ENCODE measurements around the gene BLM. TPM values are rescaled to one million over a fixed set of nuclear protein-coding genes. Genes with fewer than 3 reads are reported as not detected.

The BLM gene
- total and polyA plus RNA-seq, 2 donors (not counting 1 experiment from before 2014, with no cell fraction given), result 1.5 to 1.7 TPM

DNA sequence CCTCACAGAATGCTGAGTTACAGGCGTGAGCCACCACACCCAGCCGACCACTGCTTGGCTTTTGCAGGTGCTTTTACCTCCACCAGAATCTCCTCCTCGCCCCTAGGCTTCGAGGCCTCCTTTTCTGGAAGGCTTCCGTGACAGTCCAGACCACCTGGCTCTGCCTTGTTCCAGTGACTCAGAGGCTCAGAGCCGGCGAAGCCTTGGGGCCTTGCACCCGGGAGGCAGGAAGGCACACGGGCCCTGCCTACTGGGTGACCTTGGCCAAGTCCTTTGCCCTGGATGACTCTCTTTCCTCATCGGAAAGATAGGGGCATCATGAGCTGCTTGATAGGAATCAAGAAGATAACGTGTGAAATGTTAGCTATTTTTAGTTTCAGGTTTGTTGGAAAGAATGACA is 119.9 kb downstream of the BLM start:
- Histone ChIP-seq H3K9me3 (ENCODE audit: control insufficient read depth, insufficient read depth, low read depth, low read length) (no peaks in the 10 kb centered on the region), H2AFZ (ENCODE audit: low read length) (no peak overlapping the region), H3K4me3 (replicated peaks in 1 of 4; ENCODE audit: control extremely low read depth in 1 of 4, insufficient read depth in 1 of 4, low read depth in 3 of 4, low read length in 4 of 4) (no peak overlapping the region), H3K4me2 (ENCODE audit: extremely low read depth, insufficient read depth, low read length) (no peak overlapping the region), H3K9ac (ENCODE audit: insufficient read depth, low read length) (no peak overlapping the region), H4K20me1 (ENCODE audit: control insufficient read depth, extremely low read depth, insufficient read depth, low read length) (no peaks in the 10 kb centered on the region), H3K36me3 (ENCODE audit: control insufficient read depth, insufficient read depth, low read length) (no peaks in the 10 kb centered on the region), H3K27me3 (ENCODE audit: control insufficient read depth, insufficient read depth, low read length) (no peaks in the 10 kb centered on the region), H3K27ac (ENCODE audit: insufficient read depth, low read length) (no peak overlapping the region), H3K4me1 (ENCODE audit: control insufficient read depth, extremely low read depth, insufficient read depth, low read length) (peaks cover 2% of the 10 kb centered on the region), H3K79me2 (ENCODE audit: control insufficient read depth, insufficient read depth, low read length) (no peaks in the 10 kb centered on the region)
- TF ChIP-seq EZH2 (IDR thresholded peaks at IDR 0.05; ENCODE audit: low read length, missing control alignments), result no peak
- TF ChIP-seq, protein P1, sequence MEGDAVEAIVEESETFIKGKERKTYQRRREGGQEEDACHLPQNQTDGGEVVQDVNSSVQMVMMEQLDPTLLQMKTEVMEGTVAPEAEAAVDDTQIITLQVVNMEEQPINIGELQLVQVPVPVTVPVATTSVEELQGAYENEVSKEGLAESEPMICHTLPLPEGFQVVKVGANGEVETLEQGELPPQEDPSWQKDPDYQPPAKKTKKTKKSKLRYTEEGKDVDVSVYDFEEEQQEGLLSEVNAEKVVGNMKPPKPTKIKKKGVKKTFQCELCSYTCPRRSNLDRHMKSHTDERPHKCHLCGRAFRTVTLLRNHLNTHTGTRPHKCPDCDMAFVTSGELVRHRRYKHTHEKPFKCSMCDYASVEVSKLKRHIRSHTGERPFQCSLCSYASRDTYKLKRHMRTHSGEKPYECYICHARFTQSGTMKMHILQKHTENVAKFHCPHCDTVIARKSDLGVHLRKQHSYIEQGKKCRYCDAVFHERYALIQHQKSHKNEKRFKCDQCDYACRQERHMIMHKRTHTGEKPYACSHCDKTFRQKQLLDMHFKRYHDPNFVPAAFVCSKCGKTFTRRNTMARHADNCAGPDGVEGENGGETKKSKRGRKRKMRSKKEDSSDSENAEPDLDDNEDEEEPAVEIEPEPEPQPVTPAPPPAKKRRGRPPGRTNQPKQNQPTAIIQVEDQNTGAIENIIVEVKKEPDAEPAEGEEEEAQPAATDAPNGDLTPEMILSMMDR (conservative IDR thresholded peaks at IDR 0.05 in 1 of 2, IDR thresholded peaks at IDR 0.05 in 1 of 2; ENCODE audit: low read depth in 1 of 2, low read length in 2 of 2), result no peak
- DNase-seq (ENCODE audit: low read depth in 2 of 2), result no peak

GRCh38 chr15:90838139-90838538 is 121.0 kb downstream of the BLM start:
- Histone ChIP-seq H3K4me3 (replicated peaks in 1 of 4; ENCODE audit: control extremely low read depth in 1 of 4, insufficient read depth in 1 of 4, low read depth in 3 of 4, low read length in 4 of 4) (no peak overlapping the region), H3K27ac (ENCODE audit: insufficient read depth, low read length) (no peak overlapping the region), H2AFZ (ENCODE audit: low read length) (no peak overlapping the region), H3K4me2 (ENCODE audit: extremely low read depth, insufficient read depth, low read length) (no peak overlapping the region), H3K4me1 (ENCODE audit: control insufficient read depth, extremely low read depth, insufficient read depth, low read length) (peaks cover 2% of the 10 kb centered on the region), H3K9ac (ENCODE audit: insufficient read depth, low read length) (no peak overlapping the region), H3K9me3 (ENCODE audit: control insufficient read depth, insufficient read depth, low read depth, low read length) (no peaks in the 10 kb centered on the region), H4K20me1 (ENCODE audit: control insufficient read depth, extremely low read depth, insufficient read depth, low read length) (no peaks in the 10 kb centered on the region), H3K36me3 (ENCODE audit: control insufficient read depth, insufficient read depth, low read length) (no peaks in the 10 kb centered on the region), H3K79me2 (ENCODE audit: control insufficient read depth, insufficient read depth, low read length) (no peaks in the 10 kb centered on the region), H3K27me3 (ENCODE audit: control insufficient read depth, insufficient read depth, low read length) (no peaks in the 10 kb centered on the region)
- no peak for DNase-seq (ENCODE audit: low read depth in 2 of 2)
- TF ChIP-seq, protein P1 (conservative IDR thresholded peaks at IDR 0.05 in 1 of 2, IDR thresholded peaks at IDR 0.05 in 1 of 2; ENCODE audit: low read depth in 1 of 2, low read length in 2 of 2), result no peak

DNA sequence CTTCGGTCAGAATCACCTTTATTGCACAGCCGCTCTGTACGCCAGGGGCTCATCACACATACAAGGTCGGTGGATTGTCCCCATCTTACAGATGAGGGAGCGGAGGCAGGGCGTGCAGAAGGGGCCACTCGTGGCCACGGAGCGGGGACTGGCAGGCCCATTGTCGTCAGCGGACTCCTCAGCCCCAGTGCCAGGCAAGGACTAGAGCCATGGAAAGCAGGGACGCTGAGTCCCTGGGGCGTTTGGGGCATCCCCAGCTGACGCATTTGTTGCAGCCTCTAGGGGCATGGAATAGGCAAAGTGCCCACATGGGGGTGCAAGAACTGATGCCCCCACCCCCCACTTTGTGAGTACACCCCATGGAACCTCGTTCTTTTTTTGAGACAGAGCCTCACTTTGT is 121.4 kb downstream of the BLM start:
- TF ChIP-seq, protein P1 (conservative IDR thresholded peaks at IDR 0.05 in 1 of 2, IDR thresholded peaks at IDR 0.05 in 1 of 2; ENCODE audit: low read depth in 1 of 2, low read length in 2 of 2), result no peak
- TF ChIP-seq EZH2 (IDR thresholded peaks at IDR 0.05; ENCODE audit: low read length, missing control alignments), result no peak
- no peak overlapping the region for H3K9ac ChIP-seq (ENCODE audit: insufficient read depth, low read length)

More for the DNA sequence above, 121.4 kb downstream of the BLM start:
- no peaks in the 10 kb centered on the region for H3K9me3 ChIP-seq (ENCODE audit: control insufficient read depth, insufficient read depth, low read depth, low read length)
- no peak overlapping the region for H3K27ac ChIP-seq (ENCODE audit: insufficient read depth, low read length)
- H3K79me2 ChIP-seq (ENCODE audit: control insufficient read depth, insufficient read depth, low read length), result no peaks in the 10 kb centered on the region
- no peaks in the 10 kb centered on the region for H4K20me1 ChIP-seq (ENCODE audit: control insufficient read depth, extremely low read depth, insufficient read depth, low read length)
- H3K4me1 ChIP-seq (ENCODE audit: control insufficient read depth, extremely low read depth, insufficient read depth, low read length), result peaks cover 2% of the 10 kb centered on the region
- no peaks in the 10 kb centered on the region for H3K36me3 ChIP-seq (ENCODE audit: control insufficient read depth, insufficient read depth, low read length)
- no peak for DNase-seq (ENCODE audit: low read depth in 2 of 2)
- H3K4me2 ChIP-seq (ENCODE audit: extremely low read depth, insufficient read depth, low read length), result no peak overlapping the region
- H2AFZ ChIP-seq (ENCODE audit: low read length), result no peak overlapping the region
- no peak overlapping the region for H3K4me3 ChIP-seq (replicated peaks in 1 of 4; ENCODE audit: control extremely low read depth in 1 of 4, insufficient read depth in 1 of 4, low read depth in 3 of 4, low read length in 4 of 4)
- no peaks in the 10 kb centered on the region for H3K27me3 ChIP-seq (ENCODE audit: control insufficient read depth, insufficient read depth, low read length)
